Measurements from ENCODE around the gene GNAT1. TPM values are rescaled to one million over a fixed set of nuclear protein-coding genes. Genes with fewer than 3 reads are reported as not detected.

Gene GNAT1
- total and polyA plus RNA-seq, 2 of the 13 experiments (the other 11 are each of a cell fraction or from before 2014, with no cell fraction given): 0.15 TPM; not detected in 1

DNA sequence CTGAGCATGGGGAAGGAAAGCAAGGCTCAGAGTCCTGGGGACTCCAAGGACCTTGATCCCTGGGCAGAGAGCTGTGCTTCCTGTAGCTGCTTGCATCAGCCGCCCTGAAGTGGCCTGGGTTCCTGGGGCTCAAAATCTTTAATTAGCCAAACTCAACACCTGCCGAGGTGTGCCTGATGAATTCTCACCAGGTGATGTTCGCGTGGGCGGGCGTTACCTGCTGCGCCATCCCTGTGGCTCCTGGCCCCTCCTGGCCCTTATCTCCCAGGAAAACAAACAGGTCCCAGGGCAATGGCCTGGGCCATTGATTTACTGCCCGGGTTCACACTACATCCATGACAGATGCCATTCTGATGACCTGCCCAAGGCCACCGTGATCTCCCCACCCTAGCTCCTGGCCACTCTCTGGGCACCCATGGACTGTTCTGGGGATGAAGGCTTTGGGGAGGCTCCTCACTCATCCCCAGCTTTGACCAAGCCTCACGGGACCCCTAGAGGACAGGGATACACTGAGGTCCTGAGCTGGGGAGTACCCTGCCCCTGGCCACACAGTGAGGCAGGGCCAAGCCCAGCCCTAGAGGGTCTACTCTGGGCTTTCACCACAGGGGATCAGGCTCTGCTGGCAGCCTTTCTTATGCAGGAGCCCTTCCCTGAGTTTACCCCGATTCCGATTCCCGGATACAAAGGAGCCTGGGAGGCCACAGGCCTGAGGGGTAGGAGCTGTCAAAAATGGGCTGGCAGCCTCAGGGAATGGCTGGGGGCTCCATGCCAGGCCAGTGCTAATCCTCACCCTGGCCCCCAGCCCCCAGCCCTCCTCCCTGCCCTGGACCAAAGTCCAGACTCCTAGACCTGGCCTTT, 19.3 kb downstream of the GNAT1 start (continued):
- TF ChIP-seq, protein P1, sequence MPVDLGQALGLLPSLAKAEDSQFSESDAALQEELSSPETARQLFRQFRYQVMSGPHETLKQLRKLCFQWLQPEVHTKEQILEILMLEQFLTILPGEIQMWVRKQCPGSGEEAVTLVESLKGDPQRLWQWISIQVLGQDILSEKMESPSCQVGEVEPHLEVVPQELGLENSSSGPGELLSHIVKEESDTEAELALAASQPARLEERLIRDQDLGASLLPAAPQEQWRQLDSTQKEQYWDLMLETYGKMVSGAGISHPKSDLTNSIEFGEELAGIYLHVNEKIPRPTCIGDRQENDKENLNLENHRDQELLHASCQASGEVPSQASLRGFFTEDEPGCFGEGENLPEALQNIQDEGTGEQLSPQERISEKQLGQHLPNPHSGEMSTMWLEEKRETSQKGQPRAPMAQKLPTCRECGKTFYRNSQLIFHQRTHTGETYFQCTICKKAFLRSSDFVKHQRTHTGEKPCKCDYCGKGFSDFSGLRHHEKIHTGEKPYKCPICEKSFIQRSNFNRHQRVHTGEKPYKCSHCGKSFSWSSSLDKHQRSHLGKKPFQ (CRISPR knock-in tag; IDR thresholded peaks at IDR 0.05; ENCODE audit: insufficient replicate concordance): peak; percentile 91
- no peak for TF ChIP-seq ZNF772 (CRISPR knock-in tag; IDR thresholded peaks at IDR 0.05)
- TF ChIP-seq ZNF781 (CRISPR knock-in tag; IDR thresholded peaks at IDR 0.05; ENCODE audit: borderline replicate concordance, not compliant biosample characterization): no peak
- TF ChIP-seq, protein P2, sequence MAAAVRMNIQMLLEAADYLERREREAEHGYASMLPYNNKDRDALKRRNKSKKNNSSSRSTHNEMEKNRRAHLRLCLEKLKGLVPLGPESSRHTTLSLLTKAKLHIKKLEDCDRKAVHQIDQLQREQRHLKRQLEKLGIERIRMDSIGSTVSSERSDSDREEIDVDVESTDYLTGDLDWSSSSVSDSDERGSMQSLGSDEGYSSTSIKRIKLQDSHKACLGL (CRISPR knock-in tag; IDR thresholded peaks at IDR 0.05): no peak
- TF ChIP-seq HCFC1 (IDR thresholded peaks at IDR 0.05; ENCODE audit: low read depth, low read length): no peak
- TF ChIP-seq, protein P3, sequence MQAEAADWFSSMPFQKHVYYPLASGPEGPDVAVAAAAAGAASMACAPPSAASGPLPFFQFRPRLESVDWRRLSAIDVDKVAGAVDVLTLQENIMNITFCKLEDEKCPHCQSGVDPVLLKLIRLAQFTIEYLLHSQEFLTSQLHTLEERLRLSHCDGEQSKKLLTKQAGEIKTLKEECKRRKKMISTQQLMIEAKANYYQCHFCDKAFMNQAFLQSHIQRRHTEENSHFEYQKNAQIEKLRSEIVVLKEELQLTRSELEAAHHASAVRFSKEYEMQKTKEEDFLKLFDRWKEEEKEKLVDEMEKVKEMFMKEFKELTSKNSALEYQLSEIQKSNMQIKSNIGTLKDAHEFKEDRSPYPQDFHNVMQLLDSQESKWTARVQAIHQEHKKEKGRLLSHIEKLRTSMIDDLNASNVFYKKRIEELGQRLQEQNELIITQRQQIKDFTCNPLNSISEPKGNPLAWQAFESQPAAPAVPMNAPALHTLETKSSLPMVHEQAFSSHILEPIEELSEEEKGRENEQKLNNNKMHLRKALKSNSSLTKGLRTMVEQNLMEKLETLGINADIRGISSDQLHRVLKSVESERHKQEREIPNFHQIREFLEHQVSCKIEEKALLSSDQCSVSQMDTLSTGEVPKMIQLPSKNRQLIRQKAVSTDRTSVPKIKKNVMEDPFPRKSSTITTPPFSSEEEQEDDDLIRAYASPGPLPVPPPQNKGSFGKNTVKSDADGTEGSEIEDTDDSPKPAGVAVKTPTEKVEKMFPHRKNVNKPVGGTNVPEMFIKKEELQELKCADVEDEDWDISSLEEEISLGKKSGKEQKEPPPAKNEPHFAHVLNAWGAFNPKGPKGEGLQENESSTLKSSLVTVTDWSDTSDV (CRISPR knock-in tag; IDR thresholded peaks at IDR 0.05): no peak
- TF ChIP-seq, protein P4, sequence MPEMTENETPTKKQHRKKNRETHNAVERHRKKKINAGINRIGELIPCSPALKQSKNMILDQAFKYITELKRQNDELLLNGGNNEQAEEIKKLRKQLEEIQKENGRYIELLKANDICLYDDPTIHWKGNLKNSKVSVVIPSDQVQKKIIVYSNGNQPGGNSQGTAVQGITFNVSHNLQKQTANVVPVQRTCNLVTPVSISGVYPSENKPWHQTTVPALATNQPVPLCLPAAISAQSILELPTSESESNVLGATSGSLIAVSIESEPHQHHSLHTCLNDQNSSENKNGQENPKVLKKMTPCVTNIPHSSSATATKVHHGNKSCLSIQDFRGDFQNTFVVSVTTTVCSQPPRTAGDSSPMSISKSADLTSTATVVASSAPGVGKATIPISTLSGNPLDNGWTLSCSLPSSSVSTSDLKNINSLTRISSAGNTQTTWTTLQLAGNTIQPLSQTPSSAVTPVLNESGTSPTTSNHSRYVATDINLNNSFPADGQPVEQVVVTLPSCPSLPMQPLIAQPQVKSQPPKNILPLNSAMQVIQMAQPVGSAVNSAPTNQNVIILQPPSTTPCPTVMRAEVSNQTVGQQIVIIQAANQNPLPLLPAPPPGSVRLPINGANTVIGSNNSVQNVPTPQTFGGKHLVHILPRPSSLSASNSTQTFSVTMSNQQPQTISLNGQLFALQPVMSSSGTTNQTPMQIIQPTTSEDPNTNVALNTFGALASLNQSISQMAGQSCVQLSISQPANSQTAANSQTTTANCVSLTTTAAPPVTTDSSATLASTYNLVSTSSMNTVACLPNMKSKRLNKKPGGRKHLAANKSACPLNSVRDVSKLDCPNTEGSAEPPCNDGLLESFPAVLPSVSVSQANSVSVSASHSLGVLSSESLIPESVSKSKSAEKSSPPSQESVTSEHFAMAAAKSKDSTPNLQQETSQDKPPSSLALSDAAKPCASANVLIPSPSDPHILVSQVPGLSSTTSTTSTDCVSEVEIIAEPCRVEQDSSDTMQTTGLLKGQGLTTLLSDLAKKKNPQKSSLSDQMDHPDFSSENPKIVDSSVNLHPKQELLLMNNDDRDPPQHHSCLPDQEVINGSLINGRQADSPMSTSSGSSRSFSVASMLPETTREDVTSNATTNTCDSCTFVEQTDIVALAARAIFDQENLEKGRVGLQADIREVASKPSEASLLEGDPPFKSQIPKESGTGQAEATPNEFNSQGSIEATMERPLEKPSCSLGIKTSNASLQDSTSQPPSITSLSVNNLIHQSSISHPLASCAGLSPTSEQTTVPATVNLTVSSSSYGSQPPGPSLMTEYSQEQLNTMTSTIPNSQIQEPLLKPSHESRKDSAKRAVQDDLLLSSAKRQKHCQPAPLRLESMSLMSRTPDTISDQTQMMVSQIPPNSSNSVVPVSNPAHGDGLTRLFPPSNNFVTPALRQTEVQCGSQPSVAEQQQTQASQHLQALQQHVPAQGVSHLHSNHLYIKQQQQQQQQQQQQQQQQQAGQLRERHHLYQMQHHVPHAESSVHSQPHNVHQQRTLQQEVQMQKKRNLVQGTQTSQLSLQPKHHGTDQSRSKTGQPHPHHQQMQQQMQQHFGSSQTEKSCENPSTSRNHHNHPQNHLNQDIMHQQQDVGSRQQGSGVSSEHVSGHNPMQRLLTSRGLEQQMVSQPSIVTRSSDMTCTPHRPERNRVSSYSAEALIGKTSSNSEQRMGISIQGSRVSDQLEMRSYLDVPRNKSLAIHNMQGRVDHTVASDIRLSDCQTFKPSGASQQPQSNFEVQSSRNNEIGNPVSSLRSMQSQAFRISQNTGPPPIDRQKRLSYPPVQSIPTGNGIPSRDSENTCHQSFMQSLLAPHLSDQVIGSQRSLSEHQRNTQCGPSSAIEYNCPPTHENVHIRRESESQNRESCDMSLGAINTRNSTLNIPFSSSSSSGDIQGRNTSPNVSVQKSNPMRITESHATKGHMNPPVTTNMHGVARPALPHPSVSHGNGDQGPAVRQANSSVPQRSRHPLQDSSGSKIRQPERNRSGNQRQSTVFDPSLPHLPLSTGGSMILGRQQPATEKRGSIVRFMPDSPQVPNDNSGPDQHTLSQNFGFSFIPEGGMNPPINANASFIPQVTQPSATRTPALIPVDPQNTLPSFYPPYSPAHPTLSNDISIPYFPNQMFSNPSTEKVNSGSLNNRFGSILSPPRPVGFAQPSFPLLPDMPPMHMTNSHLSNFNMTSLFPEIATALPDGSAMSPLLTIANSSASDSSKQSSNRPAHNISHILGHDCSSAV (CRISPR knock-in tag; IDR thresholded peaks at IDR 0.05; ENCODE audit: borderline replicate concordance): no peak
- TF ChIP-seq THYN1 (CRISPR knock-in tag; IDR thresholded peaks at IDR 0.05; ENCODE audit: borderline replicate concordance, low read depth): no peak
- TF ChIP-seq SNAPC2 (CRISPR knock-in tag; IDR thresholded peaks at IDR 0.05): 0 out of 2 replicates have a peak, but pooled peaks have one; percentile 77
- TF ChIP-seq RELA (CRISPR knock-in tag; IDR thresholded peaks at IDR 0.05): no peak
- TF ChIP-seq ZBTB3 (CRISPR knock-in tag; IDR thresholded peaks at IDR 0.05; ENCODE audit: borderline replicate concordance, low read depth): peak; percentile 17; the same call in 1 of the 2 replicates
- TF ChIP-seq ZNF44 (CRISPR knock-in tag; IDR thresholded peaks at IDR 0.05): peak; percentile 73; the same call in 1 of the 2 replicates
- no peak for TF ChIP-seq ZNF546 (CRISPR knock-in tag; conservative IDR thresholded peaks at IDR 0.05)
- TF ChIP-seq SOX5 (CRISPR knock-in tag; IDR thresholded peaks at IDR 0.05; ENCODE audit: borderline replicate concordance): peak; percentile 79
- no peak for TF ChIP-seq ATF7-NPFF (CRISPR knock-in tag; IDR thresholded peaks at IDR 0.05; ENCODE audit: low read depth)

All from HepG2 (cell line).